Fibroblast of skin of scalp (primary cell): Measurements from ENCODE around the gene COA3.

Experiments
- DNase-seq: peaks from one replicate; pipeline ENCODE4 v3.0.0-alpha.2; 2013

The COA3 gene

GRCh38 chr17:42817866-42818265 lies 19.4 kb upstream of the COA3 start:
- DNase-seq, result no peak

GRCh38 chr17:42814633-42815399 lies 16.3 kb upstream of the COA3 start:
- peak; percentile 20 for DNase-seq

- no peak for DNase-seq
These were observed 10.7 kb upstream of the COA3 start for GRCh38 chr17:42809250-42809649.

- DNase-seq, result no peak
These were observed 7.7 kb upstream of the COA3 start for GRCh38 chr17:42806249-42806648.

GRCh38 chr17:42804918-42805367 lies 6.4 kb upstream of the COA3 start:
- DNase-seq, result no peak

GRCh38 chr17:42803074-42803883 lies 4.8 kb upstream of the COA3 start:
- no peak for DNase-seq

- no peak for DNase-seq
These were observed 507 bp downstream of the COA3 start for GRCh38 chr17:42798011-42798382.

- no peak for DNase-seq
These were observed 1.2 kb downstream of the COA3 start for GRCh38 chr17:42797067-42798007.

- DNase-seq, result no peak
These were observed 2.3 kb downstream of the COA3 start for GRCh38 chr17:42796066-42796758.

GRCh38 chr17:42795465-42795864 lies 3.0 kb downstream of the COA3 start:
- DNase-seq, result no peak

- DNase-seq, result no peak
These were observed 3.4 kb downstream of the COA3 start for GRCh38 chr17:42795061-42795460.

GRCh38 chr17:42792545-42792944 lies 6.0 kb downstream of the COA3 start:
- no peak for DNase-seq

GRCh38 chr17:42791948-42792347 lies 6.6 kb downstream of the COA3 start:
- DNase-seq, result no peak

- no peak for DNase-seq
These were observed 11.2 kb downstream of the COA3 start for GRCh38 chr17:42787266-42787665.

- DNase-seq, result no peak
These were observed 13.5 kb downstream of the COA3 start for GRCh38 chr17:42784811-42785592.

GRCh38 chr17:42784409-42784808 lies 14.1 kb downstream of the COA3 start:
- no peak for DNase-seq

- no peak for DNase-seq
These were observed 14.7 kb downstream of the COA3 start for GRCh38 chr17:42783791-42784138.

- DNase-seq, result peak; percentile 56
These were observed 15.3 kb downstream of the COA3 start for GRCh38 chr17:42783062-42783790.

GRCh38 chr17:42782166-42783061 lies 16.1 kb downstream of the COA3 start:
- DNase-seq, result no peak
